ENCODE results near the gene PCDHGA5.
A peak's percentile ranks its signal among the peaks of the same experiment; 100 is the strongest.
"Not testable (repeated sequence)": the region's sequence is repeated elsewhere in the genome, so short reads cannot be mapped to it uniquely, and the experiment has no call there.

PCDHGA5 gene

GRCh38 chr5:141392429-141393198 lies 28.7 kb downstream of the PCDHGA5 start, which contains the start of gene PCDHGA8:
Gene PCDHGA8, plus strand, starts transcription at chr5:141392633. Its CDS starts 181 bp downstream, at chr5:141392814.
- Histone ChIP-seq H3K4me3 (replicated peaks; ENCODE audit: low read depth, low read length) (no peak within 1 kb of the TSS), H3K36me3 (ENCODE audit: control insufficient read depth, insufficient read depth, low read length) (no peaks in the 10 kb centered on the region), H3K27me3 (replicated peaks; ENCODE audit: control insufficient read depth, insufficient read depth, low read length) (no peaks in the 10 kb centered on the region)
- TF ChIP-seq, protein P1, sequence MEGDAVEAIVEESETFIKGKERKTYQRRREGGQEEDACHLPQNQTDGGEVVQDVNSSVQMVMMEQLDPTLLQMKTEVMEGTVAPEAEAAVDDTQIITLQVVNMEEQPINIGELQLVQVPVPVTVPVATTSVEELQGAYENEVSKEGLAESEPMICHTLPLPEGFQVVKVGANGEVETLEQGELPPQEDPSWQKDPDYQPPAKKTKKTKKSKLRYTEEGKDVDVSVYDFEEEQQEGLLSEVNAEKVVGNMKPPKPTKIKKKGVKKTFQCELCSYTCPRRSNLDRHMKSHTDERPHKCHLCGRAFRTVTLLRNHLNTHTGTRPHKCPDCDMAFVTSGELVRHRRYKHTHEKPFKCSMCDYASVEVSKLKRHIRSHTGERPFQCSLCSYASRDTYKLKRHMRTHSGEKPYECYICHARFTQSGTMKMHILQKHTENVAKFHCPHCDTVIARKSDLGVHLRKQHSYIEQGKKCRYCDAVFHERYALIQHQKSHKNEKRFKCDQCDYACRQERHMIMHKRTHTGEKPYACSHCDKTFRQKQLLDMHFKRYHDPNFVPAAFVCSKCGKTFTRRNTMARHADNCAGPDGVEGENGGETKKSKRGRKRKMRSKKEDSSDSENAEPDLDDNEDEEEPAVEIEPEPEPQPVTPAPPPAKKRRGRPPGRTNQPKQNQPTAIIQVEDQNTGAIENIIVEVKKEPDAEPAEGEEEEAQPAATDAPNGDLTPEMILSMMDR (IDR thresholded peaks at IDR 0.05; ENCODE audit: insufficient read depth, low read length, poor library complexity, severe bottlenecking) = no peak
- no peak for DNase-seq (ENCODE audit: extremely low read depth, insufficient read length)

DNA sequence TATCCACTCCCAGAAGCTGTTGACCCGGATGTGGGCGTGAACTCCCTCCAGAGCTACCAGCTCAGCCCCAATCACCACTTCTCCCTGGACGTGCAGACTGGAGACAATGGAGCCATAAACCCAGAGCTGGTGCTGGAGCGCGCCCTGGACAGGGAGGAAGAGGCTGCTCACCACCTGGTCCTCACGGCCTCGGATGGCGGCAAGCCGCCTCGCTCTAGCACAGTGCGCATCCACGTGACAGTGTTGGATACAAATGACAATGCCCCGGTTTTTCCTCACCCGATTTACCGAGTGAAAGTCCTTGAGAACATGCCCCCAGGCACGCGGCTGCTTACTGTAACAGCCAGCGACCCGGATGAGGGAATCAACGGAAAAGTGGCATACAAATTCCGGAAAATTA lies 29.3 kb downstream of the PCDHGA5 start:
- no peaks in the 10 kb centered on the region for H3K27me3 ChIP-seq (replicated peaks; ENCODE audit: control insufficient read depth, insufficient read depth, low read length)
- H3K4me3 ChIP-seq (replicated peaks; ENCODE audit: low read depth, low read length) = no peak overlapping the region
- no peaks in the 10 kb centered on the region for H3K36me3 ChIP-seq (ENCODE audit: control insufficient read depth, insufficient read depth, low read length)
- no peak for DNase-seq (ENCODE audit: extremely low read depth, insufficient read length)
- TF ChIP-seq, protein P1 (IDR thresholded peaks at IDR 0.05; ENCODE audit: insufficient read depth, low read length, poor library complexity, severe bottlenecking) = no peak

- DNase-seq (ENCODE audit: extremely low read depth, insufficient read length); H3K27me3 ChIP-seq (replicated peaks; ENCODE audit: control insufficient read depth, insufficient read depth, low read length); H3K36me3 ChIP-seq (ENCODE audit: control insufficient read depth, insufficient read depth, low read length); H3K4me3 ChIP-seq (replicated peaks; ENCODE audit: low read depth, low read length): not testable (repeated sequence)
Observed at GRCh38 chr5:141394401-141395187, 30.6 kb downstream of the PCDHGA5 start.

DNA sequence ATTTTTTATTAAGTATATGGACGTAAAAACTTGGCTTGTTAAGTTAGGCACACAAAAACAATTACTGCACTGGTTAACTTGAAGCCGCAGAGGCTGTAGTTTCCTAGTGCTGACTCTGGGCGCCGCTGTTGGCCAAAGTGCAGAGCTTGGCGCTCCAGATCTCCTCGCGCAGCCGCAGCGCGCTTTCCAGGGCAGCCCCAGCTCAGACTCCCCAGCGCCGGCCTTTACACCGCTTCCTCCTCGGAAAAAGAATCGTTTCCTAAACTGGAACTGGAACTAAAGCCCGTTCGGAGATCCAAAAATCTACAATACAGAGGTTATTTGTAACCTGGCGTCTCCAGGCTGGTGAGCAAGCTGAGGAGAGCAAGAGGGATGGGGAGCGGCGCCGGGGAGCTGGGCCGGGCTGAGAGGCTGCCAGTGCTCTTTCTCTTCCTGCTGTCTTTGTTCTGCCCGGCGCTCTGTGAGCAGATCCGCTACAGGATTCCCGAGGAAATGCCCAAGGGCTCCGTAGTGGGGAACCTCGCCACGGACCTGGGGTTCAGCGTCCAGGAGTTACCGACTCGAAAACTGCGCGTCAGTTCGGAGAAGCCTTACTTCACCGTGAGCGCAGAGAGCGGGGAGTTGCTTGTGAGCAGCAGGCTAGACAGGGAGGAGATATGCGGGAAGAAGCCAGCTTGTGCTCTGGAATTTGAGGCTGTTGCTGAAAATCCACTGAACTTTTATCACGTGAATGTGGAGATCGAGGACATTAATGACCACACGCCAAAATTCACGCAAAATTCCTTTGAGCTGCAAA lies 34.0 kb downstream of the PCDHGA5 start, which contains the start of gene PCDHGB5:
Gene PCDHGB5, plus strand, starts transcription at position 192 of the 796 bp plus-strand sequence. Its CDS starts 181 bp downstream, at position 373.
- not testable (repeated sequence) for H3K36me3 ChIP-seq (ENCODE audit: control insufficient read depth, insufficient read depth, low read length); H3K27me3 ChIP-seq (replicated peaks; ENCODE audit: control insufficient read depth, insufficient read depth, low read length); H3K4me3 ChIP-seq (replicated peaks; ENCODE audit: low read depth, low read length)
- DNase-seq (ENCODE audit: extremely low read depth, insufficient read length) = peak; percentile 37
- TF ChIP-seq, protein P1 (IDR thresholded peaks at IDR 0.05; ENCODE audit: insufficient read depth, low read length, poor library complexity, severe bottlenecking) = peak; percentile 17

GRCh38 chr5:141398608-141399007 lies 34.6 kb downstream of the PCDHGA5 start:
- Histone ChIP-seq H3K36me3 (ENCODE audit: control insufficient read depth, insufficient read depth, low read length) (no peaks in the 10 kb centered on the region), H3K27me3 (replicated peaks; ENCODE audit: control insufficient read depth, insufficient read depth, low read length) (no peaks in the 10 kb centered on the region), H3K4me3 (replicated peaks; ENCODE audit: low read depth, low read length) (no peak overlapping the region)
- no peak for DNase-seq (ENCODE audit: extremely low read depth, insufficient read length)
- TF ChIP-seq, protein P1 (IDR thresholded peaks at IDR 0.05; ENCODE audit: insufficient read depth, low read length, poor library complexity, severe bottlenecking) = no peak
